ENCODE results near the gene POMT2.

Gene POMT2

DNA sequence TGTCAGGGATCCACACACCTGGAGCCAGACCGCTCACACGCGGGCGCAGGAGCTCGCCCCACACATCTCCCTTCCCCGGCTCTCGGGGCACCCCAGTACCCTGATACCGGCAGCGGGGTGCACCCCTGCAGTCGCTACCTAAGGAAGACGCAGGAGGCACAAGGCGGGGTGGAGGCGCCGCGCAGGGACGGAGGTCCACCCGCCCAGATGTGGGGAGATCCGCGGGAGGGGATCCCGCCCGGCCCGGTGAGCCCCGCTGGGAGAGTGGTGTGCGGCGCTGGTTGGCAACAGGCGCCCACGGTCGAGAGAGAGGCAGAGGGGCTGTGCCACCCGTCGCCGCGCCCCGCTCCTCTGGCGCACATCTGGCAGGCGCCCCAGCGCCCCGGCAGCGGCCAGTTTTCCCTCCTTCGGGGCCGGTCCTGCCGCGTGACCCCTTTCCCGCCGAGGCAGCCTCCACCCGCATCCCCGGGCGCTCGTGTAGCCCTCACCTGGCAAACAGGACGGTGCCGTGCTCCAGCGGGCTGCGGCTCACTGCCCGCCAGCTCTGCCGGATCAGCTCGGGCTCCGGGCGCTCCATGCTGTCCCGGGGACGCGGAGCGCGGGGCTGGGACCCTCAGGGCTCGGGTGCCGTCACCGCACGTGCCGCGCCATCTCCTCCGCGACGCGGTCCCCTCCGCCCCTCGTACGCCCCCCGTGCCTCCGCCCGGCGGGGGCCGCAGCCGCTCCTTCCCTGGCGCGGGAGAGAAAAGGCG is 50.1 kb downstream of the POMT2 start:
- in situ Hi-C loops (cut with MboI; ENCODE audit: low sequenced_read_pairs) = no loop called here

DNA sequence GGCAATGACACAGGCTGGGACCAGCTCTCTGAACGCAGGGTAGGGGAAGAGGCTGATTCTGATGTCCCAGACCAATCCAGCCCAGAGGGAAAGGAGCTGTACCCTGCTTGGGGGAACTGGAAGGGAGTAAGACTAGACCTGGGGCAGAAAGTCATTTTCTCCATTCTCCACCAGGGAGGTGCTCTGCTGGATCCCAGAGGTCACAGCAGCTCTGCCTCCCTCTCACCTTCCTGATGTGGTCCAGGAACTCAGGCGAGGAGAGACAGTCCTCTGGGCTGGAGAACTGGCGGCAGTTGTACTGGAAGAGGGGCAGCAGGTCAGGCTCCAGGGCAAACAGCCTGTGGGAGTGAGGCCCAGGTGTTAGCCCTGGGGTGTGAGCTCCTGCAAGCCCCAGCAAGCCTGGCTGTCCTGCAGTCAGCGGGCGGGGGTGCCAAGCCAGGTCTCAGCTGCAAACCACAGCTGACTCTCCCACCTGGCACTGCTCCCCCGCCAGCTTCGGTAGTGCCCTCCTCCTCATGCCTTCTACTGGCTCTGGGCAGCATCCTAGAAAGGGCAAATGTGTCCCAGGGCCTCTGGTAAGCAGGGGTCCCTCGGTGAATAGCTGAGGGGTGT is 51.6 kb downstream of the POMT2 start:
- in situ Hi-C loops (cut with MboI; ENCODE audit: low sequenced_read_pairs) = no loop called here

DNA sequence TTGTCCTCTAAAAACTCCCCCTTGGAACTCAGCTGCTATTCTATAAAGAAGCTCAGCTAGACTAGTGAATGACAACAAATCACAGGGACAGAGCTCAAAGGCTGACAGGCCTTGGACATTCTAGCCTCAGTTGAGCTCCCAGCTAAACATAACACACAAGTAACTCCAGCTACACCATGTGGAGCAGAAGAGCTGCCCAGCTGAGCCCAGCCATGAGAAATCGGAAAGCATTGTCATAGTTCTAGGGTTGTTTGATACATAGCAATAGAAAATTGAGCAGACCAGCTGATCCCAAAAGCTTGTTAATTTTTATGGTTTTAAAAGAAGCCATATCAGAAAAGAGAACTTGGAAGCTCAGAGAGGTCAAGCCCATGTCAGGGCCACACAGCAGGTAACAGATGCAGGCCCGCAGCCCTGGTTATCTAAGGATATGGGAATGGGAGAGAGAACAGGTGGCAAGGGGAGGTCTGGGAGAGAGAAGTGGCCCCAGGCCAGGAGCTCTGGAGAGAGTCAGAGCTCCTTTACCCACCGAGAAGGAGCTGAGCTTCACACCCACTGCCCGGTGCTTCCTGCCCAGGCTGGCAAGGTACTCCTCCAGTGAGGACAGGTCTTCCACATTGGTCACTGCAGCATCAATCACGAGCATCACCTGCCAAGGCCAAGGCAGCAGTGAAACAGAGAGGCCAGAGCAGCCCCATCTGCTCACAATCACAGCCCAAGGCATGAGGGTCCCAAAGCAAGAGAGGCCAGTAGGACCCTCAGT is 52.6 kb downstream of the POMT2 start:
- in situ Hi-C loops (cut with MboI; ENCODE audit: low sequenced_read_pairs) = no loop called here

DNA sequence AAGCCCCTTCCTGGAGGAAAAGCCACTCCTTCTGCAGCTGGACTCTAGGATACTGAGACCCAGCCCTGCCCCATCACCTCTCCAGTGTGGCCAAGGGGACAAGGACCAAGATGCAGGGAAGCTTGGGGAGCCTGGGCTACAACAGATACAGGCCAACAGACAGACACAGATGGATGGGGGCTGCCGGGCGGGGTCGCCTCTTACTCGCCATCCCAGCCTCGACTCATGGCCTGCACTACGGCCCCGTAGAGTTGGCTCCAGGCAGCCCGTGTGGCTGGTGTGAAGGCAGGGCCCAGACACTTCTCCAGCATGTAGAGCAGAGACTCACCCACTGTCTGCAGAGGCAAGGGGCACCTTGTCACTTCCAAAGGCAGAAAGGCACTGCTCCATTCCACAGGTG is 54.3 kb downstream of the POMT2 start:
- in situ Hi-C loops (cut with MboI; ENCODE audit: low sequenced_read_pairs) = no loop called here

DNA sequence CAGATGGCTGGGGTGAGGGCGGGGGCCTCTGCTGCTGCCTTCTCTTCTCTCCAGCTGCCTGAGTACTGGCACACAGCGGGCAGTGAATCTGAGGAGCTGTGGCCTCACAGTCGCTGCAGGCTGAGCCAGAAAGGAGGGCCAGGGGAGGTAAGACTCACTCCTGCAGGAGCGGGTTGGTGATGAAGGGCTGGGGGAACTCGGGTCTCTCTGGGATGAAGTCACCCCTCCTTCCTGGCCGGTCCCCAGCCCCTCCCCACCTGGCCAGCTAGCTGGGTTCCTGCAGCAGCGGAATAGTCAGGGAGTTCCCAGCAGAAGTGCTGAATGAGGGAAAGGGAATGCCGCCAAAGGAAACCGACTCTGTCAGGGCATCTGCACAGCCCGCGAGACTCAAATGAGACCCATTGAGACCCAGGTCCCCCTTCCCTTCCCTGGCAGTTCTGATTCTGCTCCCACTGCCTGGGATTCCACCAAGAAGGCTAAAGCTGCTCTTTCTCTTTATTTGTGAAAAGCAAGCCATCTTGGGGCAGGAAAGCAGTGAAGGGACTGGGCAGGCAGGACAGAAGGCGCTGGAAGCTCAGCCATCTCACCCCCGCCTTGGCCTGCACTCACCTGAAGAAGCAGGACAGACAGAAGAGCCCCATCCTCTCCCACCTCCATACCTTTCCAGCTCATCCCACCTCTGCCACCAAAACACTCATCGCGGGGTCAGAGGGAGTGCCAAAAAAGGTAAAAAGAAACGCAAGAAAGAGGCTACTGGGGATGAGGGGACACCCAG is 54.9 kb downstream of the POMT2 start:
- in situ Hi-C loops (cut with MboI; ENCODE audit: low sequenced_read_pairs) = no loop called here

DNA sequence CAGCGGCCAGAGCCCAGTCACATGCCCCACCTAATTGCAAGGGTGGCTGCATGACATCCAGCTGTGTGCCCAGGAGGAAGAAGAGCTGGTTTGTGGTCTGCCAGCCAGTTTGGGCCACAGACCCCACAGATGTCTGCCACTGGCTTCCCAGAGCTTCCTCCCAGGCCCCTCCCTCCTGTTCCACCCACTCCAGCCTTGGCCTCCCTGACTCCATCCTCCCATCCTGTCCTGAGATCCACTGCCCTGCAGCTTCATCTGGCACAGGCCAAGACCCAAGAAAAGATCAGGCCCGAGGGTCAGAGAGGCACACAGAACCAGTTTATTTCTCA is 55.5 kb downstream of the POMT2 start:
- in situ Hi-C loops (cut with MboI; ENCODE audit: low sequenced_read_pairs) = no loop called here

DNA sequence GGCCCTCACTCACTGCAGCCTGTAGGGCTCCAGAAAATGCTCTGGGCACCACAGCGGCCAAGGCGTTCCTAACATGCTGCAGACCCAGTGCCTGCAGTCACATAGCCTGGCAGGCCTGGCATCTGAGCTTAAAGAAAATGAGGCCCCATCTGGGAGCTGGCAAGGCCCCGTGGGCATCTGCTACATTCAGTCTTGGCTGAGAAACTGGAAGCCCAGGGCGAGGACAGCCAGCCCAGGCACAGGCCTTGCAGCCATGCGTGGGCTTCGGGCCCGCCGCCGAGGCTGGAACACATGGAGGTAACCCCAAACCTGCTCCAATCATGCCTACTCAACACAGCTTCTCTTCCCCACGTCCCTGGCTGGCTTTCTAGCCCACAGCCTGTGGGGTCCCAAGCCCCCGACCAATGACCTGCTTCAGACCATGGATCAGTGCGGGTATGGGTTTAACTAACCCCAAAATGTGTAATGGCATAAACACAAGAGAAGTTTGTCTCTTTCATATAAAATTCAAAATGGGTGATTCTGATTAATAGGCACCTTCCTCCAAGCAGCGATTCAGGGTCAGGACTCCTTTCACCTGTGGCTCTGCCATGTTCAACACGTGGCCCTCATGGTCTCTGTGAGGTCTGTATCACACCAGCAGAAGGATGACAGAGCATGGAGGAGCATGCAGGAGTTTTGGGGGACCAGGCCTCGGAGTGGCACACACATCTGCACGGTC is 56.1 kb downstream of the POMT2 start:
- in situ Hi-C loops (cut with MboI; ENCODE audit: low sequenced_read_pairs) = no loop called here

DNA sequence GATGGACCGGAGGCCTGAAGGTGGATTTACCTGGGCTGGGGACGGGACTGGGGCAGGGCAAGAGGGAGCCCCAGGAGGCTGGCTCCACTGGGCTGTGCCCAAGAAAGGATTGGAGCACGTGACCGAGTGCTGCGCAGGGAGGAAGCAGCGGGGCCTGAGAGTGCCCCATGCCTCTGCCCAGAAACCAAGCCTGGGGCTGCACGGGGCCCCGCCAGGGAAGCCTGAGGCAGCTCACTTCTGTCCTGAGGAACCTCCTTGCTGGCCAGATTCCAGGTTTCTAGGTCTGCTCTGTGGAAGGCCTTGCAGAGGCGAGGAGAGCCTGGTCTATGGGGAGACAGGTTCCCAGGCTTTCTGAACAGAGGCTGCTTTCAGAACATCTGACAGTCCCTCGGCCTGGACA is 60.1 kb downstream of the POMT2 start:
- in situ Hi-C loops (cut with MboI; ENCODE audit: low sequenced_read_pairs) = no loop called here

DNA sequence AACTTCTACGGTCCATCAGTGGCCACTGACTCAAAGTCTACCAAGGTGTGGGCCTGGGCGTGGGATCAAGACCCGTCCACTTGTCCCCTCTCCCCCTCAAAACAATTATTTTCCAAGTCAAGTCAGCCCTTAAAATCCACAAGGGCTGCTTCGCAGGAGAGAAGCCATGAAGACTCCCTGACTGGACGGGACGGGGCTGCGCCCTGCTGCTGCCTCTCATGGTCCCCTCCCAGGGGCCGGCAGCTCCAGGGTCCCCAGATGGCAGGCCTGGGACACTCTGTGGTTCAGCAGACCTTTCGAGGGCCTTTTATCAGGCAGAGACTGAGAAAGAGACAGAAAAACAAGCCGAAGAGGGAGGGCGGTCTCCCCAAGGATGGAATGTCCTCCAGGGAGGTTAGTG is 60.5 kb downstream of the POMT2 start:
- in situ Hi-C loops (cut with MboI; ENCODE audit: low sequenced_read_pairs) = no loop called here

DNA sequence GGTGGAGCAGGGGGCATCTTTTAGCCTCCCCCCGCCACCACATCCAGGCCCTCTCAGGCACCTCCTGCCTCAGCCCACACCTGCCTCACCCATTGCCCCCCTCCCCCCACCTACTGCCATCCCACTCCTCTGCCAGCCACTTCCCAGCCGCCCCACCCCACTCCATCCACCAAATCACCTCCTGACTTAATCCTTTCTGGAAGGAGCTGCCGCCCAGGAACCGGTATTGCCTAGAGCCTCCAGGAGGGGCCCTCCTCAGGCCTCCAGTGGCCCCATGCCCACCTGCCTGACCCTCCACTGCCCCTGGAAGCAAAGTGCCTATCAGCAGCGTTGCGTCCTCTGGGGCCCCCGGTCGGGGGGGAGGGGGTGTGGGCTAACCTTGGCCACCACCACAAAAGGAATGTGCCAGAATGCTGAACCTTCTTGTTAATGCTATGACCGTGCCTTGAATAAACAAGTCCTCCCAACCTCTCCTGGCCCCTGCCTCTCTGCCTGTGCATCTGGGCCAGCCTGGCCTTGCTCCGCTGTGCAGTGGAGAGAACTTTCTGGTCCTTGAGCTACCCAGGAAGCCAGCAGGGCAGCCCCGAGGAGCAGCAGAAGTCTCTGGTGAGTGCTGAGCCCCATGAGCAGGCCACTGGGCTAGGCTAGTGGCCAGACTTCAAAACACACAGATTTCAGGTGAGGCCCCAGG is 61.5 kb downstream of the POMT2 start:
- in situ Hi-C loops (cut with MboI; ENCODE audit: low sequenced_read_pairs) = no loop called here

DNA sequence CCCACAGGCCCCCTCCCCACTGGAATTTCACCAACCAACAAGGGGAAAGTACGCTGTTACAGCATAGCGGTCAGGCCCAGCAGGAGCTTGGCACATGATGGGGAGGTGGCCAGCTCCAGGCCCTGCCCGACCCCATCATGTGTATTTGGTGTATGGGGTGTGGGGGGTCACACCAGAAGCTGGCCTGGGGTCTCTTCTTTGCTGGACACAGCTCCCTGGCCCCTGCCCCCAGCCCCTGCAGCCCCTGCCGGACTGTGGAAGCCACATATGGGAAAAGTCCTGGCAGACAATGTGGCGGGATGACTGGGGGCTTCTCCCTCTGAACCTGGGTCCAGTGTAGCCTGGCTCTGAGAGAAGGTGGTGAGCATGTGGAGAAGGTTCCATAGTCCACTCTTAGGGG is 62.1 kb downstream of the POMT2 start:
- in situ Hi-C loops (cut with MboI; ENCODE audit: low sequenced_read_pairs) = no loop called here

DNA sequence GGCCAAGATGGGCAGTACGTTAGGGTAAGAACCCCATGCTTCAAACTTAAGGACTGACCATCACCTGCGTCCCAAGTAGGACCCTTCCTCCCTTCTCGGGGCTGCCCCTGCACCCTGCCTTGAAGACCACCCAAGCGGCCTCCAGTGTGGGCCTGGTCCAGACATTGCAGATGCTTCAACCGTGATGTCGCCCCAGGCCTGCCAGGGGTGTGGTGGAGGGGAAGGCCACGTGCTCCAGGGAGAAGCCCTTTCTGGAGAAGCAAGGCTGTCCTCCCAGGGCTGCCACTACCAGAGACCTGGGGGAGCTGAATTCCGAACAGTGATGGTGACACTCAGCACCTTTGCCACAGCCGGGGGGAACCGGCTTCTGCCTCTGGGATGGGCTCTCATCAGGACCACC is 63.0 kb downstream of the POMT2 start:
- in situ Hi-C loops (cut with MboI; ENCODE audit: low sequenced_read_pairs) = no loop called here

DNA sequence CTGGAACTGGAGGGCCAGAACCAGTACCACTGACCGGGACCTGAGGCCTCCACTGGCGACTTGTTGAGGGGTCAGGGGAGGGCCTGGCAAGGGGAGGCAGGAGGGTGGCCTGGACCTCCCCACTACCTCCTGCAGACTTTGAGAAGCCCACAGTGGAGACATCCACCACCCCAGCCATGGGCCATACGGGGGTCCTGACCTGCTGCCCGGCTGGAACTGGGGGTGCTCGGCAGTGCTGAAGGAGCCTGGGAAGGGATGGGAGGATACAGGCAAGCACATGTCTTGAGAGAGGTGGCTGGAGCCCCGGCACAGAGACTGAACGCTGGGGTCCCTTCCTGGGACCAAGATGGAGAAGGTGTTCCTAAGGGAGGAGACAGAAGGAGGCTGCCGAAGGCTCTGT is 64.0 kb downstream of the POMT2 start:
- in situ Hi-C loops (cut with MboI; ENCODE audit: low sequenced_read_pairs) = no loop called here

DNA sequence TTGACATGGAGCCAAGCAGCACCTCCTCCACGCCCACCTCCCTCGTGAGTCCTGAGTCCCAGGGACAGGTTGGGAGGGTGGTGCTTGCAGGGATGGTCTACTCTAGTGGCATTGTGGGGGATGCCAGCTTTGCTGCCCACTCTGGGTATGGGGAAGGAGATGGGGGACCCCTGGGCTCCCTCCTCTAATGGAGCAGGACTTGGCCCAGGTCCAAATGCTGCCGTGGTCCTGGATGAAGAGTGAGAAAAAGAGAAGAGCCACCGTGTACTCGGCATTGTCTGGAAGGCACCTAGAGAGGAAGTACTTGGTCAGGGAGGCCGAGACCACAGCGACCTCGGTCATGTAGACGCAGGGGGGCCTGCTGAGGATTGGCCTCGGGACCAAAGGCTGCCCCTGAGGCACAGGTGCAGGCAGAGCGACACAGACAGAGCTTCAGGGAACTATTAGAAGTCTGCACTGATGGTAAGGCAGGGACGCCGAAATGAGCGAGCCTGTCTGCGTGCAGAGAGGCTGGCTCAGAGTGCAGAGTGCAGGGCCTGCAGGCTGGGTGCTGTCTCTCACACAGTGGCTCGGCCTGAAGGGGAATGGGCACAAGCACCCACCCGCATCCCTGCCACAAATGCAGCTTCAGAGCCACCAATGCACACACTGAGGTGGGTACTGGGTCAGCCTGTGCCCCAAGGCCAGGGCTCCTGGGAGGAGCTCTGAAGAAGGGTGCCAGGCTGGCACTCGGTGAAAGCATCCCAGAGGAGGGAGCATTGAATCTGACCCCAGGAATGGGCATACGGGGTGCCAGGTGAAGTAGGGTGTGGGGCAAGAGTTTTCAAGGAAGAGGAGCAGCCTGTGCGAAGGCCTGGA is 67.1 kb downstream of the POMT2 start:
- in situ Hi-C loops (cut with MboI; ENCODE audit: low sequenced_read_pairs) = no loop called here

DNA sequence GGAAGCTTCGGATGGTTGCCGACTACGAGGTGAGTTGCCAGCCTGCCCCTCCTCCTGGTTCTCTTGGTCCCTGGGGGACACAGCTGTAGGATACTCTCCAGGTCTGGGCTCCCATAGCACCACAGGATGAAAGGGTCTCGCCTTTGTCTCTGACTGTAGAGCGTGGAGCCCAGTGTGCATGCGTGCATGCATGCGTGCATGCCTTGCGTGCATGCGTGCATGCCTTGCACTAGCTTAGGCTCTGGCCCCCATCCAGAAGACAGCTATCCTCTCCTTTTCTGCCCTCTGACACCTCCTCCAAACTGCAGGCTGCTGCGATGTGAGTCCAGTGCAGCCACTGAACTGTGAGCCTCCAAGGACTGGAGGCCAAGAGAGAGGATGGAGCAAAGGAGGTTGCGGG is 68.8 kb downstream of the POMT2 start:
- in situ Hi-C loops (cut with MboI; ENCODE audit: low sequenced_read_pairs) = no loop called here

DNA sequence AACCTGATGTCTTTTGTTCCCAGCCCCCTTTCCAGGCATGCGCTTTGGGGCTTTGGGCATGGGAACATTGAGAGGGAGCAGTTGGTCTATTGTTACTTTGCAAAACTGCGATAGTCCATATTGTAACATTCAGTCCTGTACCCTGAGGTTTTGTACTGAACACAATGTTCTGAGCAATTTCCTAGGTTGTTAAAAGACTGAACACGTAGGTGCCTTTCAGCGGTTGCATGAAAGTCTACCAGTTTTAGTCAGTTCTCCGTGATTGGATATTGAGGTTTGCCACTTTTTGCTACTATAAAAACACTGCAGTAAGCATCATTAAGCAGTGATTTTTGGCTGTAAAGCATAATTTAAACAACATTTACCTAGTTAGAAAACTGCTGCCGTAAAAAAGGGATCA is 69.8 kb downstream of the POMT2 start:
- in situ Hi-C loops (cut with MboI; ENCODE audit: low sequenced_read_pairs) = no loop called here

DNA sequence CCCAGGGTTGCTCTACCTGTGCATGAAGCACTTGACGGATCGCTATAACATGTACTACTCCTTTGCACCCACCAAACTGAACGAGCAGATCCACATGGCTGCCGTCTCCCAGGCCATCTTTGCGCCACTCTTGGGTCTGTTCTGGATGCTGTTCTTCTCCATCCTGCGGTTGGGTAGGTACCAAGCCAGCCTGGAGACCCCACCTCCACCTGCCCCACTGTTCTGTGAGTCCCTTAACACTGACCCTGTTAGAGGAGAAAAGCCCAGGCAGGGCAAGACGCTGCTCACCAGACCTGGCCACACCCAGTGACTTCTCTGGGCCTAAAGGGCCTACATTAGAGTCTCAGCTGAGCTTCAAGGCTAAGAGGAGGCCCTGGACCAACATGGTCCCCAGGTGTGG is 71.4 kb downstream of the POMT2 start:
- in situ Hi-C loops (cut with MboI; ENCODE audit: low sequenced_read_pairs) = no loop called here

DNA sequence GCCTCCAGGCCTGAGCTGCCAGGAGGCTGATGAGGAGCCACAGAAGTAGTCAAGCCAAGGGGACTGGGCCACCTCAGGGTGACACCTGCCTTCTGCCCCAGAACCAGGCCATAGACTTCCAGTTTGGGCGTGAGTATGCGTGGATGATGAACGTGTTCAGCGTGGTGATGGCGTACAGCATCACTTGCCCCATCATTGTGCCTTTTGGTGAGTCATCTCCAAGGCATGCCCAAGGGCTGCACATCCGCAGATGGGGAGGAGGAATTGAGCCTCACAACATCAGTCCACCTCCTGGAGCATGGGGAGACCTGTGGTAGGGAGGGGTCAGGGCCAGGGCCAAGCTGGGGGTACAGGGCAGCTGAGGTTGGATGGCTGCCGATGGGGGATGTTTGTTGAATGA is 72.0 kb downstream of the POMT2 start:
- in situ Hi-C loops (cut with MboI; ENCODE audit: low sequenced_read_pairs) = no loop called here

DNA sequence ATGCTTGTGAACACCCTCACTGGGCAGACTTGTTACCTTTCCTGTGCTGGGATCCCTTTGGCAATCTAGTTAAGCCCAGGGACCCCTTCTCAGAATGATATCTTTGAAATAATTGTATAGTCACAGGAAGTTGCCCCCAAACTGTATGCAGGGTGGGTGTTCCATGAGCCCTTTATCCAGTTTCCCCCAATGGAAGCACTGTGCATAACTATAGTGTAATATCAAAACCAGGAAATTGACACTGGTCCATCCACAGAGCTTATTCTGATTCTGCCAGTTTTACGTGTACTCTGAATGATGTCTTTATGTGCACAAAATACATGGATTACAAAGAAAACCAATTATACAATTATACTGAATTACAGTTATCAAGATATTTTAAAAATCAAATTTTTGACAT is 73.9 kb downstream of the POMT2 start:
- in situ Hi-C loops (cut with MboI; ENCODE audit: low sequenced_read_pairs) = no loop called here
